GM18870 (cell line): ENCODE data around the gene KCNQ1.

Experiments used
- ATAC-seq: cut with Tn5 transposase; IDR thresholded peaks from one replicate; pipeline ENCODE4 v1.9.1; 2021; ENCODE audit warnings: moderate library complexity; ENCODE audit not compliant: unreplicated experiment

KCNQ1 gene

DNA sequence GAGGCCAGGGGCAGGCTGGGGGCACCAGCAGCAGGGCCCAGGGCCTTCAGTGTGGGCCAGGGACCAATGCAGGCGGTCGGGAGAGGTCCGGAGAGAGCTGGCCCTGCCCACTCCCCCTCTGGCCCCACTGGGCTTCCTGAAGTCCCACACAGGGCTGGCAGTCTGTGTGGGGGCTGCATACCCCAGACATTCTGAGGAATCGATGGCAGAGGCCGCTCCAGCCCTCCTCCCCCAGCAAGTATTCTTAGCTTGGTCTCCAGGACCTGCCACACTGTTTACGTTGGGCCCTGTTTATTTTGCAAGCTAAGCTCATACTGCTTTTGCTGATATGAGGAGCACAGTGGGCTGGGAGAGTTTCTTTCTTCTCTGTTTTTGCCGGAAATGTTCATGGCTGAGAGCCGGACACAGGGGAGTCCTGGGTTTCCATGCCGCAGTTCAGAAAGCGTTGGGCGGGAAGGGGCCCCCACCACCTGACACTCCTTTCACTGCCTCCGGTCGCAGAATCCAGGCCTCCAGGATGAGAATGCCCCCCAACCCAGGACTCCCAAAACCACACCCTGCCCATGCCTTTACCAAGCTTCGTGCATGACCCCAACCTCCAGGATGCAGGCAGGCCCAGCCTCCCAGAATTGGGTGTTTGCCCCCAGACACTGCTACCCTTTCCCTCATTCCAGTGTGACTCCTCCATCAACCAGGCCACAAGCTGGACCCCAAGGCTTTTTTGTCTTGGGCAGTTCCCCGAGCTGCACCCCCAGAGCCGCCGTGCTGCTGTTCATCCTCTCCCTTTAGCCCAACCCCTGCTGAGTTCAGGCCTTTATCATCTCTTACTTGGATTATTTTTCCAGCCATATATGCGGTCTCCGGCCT is 336.8 kb downstream of the KCNQ1 start:
- ATAC-seq = no peak

- no peak for ATAC-seq
These were observed 338.0 kb downstream of the KCNQ1 start for GRCh38 chr11:2782769-2783168.

GRCh38 chr11:2783536-2784082 is 338.8 kb downstream of the KCNQ1 start:
- ATAC-seq = no peak

- ATAC-seq = no peak
These were observed 343.0 kb downstream of the KCNQ1 start for GRCh38 chr11:2787816-2788167.

DNA sequence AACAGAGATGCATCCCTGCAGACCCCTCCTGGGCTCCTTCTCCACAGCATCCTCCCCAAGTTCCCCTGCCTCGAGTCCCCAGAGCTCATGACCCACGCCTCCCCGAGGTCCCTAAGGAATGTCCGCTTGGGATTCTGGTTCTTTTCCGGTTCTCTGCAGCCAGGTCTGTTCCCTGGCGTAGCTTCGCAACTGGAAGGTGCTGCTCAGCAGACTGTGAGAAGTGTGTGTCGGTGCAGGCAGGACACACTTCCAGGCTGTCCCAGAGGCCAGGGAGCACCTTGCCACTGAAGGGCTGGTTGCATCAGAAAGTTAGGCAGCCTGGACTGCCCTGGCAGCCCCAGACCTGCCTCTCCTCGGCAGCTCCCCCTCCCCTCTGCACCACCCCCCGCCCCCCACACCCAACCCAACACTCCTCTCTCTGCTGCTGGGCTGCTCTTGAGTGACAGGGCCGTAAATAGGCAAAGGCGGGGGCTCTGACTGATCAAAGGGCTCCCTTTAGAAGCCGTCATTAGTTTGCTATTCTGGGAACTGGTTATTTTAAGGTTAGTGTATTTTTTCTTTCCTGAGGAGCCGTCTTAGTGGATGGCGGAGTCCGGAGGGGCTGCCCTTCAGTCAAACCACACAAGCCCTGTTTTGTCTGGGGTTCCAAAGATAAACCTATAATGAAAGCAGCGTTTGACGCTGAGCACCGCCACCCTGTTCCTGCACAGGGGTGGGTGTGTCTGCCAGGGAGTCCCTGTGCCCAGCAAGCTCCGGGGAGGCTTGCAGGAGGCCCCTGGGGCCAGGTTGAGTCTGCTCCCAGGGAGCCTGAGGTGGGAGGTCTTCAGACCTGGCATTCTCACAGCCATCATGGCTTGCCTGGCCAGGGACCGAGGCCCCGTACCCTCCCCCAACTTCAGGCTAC is 343.6 kb downstream of the KCNQ1 start:
- no peak for ATAC-seq

DNA sequence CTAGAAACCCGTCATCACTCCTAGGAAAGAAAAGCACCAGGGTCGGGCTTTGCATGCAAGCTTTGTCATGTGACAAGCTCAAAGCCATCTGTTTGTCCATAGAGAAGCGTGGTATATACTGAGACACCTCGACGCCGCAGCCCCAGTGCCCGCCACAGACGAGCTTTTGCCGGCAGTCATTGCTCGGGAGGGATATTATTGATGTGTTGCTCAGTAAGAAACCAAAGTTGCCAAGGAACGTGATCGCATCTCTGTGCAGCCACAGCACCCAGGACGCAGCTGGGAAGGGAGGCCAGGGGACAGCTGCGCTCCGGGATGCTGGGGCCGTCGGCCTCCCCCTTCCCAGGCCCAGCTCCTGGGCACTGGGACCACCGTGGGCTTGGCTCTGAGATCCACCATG is 344.5 kb downstream of the KCNQ1 start:
- ATAC-seq = no peak

- ATAC-seq = no peak
These were observed 345.2 kb downstream of the KCNQ1 start for GRCh38 chr11:2789791-2790567.

GRCh38 chr11:2790568-2790921 is 345.7 kb downstream of the KCNQ1 start:
- no peak for ATAC-seq

DNA sequence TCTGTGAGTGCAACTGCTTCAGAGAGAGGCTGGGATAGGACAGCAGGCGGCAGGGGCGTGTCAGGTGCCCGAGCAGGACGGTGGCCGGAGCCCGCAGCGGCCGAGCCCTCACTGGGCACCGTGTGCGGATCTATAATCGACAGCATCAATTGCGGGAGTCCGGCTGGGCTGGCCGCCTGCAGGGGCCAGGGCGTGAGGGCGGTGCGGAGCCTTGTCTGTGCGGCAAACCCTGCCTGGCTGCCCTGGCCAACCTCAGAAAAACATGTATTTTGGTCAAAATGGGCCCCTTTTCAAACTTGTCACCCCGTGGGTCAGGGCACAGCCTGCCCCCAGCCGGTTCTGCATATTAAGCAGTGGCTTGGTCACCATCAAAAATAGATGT is 346.3 kb downstream of the KCNQ1 start:
- no peak for ATAC-seq

DNA sequence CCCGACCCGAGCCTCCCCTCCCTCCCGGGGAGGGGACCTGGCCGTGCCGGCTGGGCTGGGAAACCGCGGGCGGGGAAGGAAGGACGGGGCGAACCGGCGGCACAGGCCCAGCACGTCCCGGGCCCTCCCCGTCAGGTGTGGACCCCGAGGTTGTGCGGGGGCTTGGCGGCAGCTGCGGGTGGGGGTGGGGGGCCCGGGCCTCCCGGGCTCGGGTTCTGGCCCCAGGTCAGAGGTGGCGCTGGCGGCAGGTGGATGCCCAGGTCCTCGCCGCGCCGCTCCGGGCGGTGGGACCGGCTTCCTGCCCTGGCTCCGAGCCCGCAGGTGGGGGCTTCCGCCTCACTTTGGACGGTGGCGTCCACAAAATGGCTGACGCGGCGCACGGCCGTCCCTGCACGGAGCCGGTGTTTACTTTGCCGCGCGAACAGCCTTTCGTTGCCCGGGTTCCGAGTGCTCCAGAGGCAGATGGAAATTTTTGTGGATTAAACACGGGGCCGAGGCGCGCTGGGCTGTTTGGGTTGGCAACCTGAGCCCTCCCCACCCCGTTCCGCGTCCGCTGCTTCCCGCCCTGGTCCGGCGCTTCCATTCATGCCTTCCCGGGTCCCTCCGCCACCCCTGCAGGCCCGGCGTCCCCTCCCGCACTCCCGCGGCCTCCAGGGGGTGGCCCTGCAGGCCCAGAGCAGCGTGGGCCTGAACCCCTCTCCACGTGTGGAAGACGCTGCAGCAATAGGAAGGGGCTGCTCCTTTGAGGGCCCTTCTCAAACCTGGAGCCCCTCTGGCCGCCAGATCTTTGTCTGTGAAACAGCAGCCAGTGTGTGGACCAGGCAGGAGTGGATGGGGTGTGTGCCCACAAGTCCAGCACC is 346.9 kb downstream of the KCNQ1 start:
- ATAC-seq = no peak

- no peak for ATAC-seq
These were observed 347.8 kb downstream of the KCNQ1 start for GRCh38 chr11:2792381-2793250.

- no peak for ATAC-seq
These were observed 348.9 kb downstream of the KCNQ1 start for GRCh38 chr11:2793701-2794045.

DNA sequence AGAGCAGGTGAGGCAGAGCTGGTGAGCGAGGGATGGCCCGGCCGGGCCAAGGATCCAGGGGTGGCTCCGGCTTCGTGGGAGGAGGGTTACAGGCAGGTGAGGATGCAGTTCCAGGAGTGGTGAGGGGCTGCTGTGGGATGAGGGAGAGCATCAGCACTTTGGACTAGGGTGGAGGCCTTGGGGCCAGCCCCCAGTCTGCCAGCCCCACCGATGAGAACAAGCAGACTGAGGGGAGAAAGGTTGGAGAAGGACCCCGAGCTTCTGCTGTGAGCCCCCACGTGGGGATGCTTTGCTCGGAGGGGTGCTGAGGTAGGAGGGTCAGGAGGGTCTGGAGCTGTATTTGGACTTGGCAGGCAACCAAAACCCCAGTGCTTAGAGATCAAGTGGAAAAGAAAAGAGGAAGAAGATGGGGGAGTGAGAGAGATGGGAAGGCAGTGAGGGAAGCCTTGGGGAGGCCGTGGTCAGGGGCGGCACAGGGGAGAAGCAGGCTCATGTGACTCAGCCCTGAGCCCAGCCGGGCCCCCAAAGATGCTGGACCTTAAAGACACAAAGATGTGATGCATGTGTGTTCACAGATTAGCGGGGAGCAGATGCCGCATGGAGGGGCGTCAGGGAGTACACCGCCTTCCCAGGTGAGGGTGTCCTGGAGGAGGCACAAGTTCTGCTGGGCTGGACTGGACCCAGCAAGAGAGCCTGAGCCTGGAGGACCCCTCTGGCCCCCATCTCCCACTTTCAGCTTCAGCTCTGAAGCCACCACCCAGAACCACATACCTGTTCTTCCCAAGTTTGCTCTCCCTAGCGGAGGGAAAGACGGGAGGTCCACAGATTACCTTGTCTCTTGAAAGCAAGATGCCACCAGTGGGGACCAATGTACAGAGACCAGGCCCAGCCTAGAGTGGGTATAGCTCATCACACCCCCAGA is 349.5 kb downstream of the KCNQ1 start:
- no peak for ATAC-seq

DNA sequence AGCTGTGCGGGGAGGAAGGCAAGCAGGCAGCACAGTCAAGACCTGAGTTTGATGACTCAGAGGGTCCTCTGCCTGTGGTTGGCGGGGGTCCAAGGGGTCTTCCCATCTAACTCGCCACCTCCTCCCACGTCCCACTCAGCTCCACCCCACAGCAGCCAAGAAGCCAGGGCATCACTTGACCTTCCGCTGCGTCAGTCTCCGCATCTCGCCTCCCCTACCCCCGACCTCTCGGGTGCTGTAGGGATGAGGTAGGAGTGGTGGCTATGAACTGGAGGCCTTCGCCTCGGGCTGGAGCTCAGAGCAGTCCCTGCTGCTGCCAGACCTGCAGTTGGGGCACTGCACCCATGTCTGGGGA is 350.1 kb downstream of the KCNQ1 start:
- no peak for ATAC-seq

DNA sequence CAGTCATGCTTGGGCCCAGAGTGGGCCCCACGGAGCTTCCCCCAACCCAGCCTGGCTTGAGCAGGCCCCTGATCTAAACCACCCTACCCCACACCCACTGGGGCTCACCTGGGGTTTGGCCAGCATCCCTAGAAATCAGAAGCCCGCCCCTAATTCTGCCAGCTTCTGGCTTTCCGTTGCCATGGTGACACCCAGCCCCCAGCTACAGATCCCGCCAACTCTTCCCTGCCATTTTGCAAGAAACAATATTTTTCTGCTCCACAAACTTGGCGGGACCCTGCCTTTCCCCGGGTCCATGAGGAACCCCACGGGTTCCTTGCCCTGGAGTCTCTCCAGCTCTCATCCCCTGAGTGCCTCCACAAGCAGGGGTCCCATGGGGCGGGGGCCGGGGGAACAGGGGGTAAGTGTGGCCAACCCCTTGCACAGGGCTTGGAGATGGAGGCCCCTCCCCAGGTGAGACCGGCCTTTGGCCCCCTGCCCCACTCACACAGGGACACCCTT is 350.7 kb downstream of the KCNQ1 start:
- no peak for ATAC-seq

DNA sequence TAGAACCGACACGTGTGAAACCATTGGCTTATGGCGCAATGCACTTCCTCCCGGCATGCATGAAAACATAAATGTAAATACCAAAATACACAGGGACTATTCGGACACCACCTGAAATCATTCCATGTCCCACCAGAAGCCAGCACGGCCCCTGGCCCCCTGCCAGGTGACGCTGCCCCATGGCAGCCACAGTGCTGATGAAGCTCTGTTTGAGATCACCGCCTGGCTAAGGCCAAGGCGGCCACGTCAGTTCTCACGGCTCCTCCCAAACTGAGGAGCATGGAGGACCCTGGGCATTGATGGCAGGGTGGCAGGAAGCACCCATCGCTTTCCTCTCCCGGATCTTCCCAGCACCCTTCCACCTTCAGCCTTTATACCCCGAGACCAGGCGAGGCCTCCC is 351.3 kb downstream of the KCNQ1 start:
- no peak for ATAC-seq

GRCh38 chr11:2796508-2797113 is 351.8 kb downstream of the KCNQ1 start:
- ATAC-seq = no peak
